HG02759 (cell line): ENCODE measurements around the gene PRELID2.
"Not testable (repeated sequence)": the region's sequence is repeated elsewhere in the genome, so short reads cannot be mapped to it uniquely, and the experiment has no call there.

ENCODE experiments used
- ATAC-seq: cut with Tn5 transposase; IDR thresholded peaks from one replicate; pipeline ENCODE4 v1.9.1; 2021; ENCODE audit warnings: mild to moderate bottlenecking, moderate library complexity; ENCODE audit not compliant: unreplicated experiment

The PRELID2 gene

DNA sequence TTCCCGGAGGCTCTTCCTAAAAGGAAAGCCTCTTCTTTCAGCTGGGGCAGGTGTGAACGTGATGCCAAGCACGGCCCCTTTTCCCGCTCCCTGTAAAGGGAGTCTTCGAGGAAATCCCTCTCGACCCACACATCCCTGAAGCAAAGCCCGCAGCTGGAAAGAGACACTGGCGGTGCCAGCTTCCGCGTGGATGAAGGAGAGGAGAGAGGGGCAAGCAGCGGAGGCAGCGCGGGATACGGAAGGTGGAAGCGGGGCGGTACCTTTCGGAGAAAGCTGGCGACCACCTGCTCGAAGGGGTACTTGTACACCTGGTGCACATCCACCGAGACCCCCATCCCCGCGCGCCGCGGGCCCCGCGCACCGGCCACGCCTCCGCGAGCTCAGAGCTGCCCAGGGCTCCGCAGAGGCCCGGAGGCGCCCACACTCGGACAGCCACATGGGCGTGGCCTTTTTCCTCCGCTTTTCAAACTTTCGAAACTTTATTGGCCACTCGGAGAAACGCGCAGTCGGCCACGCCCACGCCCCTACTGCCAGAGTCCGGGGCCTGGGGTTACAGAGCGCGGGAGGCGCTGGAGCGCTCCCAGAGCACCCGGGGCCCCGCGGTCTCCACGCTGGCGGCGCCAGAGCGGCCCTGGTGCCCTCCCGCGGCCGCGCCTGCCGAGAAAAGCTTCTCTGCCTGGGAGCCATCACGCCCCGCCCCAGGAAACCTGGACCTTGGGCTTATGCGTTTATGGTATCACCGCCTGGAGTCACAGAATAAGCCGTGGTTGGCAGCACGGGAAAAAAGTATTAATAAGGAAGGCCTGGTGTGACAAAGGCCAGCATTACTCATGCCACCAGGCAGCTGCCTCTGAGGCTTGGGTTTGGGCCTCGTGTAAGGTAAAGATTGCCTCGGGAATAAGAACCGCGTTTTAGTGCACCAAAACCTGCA, at the start of gene PRELID2:
TSS of gene PRELID2 (minus strand) at position 426 of the 931 bp plus-strand sequence. CDS start at position 335, 91 bp downstream.
- ATAC-seq: peak; percentile 88

DNA sequence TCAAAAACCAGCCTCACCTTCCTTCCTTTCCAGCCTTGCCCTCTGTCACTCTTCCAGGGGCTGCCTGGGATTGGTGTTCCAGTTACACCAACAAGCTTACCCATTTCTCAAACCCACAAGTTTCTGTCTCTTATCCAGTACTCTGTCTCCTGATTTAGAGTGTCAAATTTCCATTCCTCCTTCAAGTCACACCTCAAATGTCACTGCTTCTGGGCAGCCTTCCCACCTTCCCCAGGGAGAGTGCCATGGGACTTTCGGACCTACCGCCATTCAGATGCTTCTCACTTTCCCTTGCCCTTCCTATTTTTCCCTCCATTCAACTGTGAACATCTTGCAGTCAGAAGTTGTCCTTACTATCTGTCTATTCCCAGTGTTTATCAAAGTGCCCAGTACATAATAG, 39.6 kb upstream of the PRELID2 start:
- no peak for ATAC-seq

DNA sequence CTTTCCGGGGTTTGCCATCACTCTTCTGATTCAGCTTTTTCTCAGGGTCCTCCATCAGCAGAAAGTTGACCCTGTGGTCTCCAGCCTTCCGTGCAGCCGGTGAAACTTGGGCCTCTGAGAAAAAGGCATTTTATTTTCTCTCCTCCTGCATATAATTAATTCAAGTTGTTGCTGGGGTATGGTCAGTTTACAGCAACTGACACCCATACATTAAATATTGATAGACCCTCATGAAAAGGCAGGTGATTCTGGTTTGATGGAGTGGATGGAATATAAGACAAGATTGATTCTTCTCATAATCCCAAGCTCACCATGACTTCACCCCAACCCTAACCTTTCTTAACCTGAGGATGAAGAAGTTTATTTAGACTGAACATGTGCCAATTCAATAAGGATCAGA, 37.8 kb upstream of the PRELID2 start, which contains the start of gene GRXCR2:
TSS of gene GRXCR2 (minus strand) at position 101 of the 400 bp plus-strand sequence. CDS start at position 55, 46 bp downstream.
- ATAC-seq: no peak

DNA sequence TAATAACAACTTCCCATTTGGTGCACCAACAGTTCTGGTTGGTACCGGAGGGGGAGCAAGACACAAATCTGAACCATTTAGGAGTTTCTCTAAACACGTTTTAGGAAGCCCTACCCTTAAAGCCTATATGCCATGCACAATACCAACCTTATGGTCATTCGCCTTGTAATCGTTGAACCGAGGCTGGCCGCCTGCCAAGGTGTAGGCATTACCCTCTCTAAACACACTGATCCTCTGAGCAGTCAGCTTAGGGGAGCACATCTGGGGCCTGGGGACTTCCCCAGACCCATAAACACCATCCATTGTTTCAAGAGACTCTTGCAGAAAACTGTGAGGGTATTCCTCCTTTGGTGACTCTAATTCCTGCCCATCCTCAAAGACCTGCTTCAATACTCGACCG, 37.3 kb upstream of the PRELID2 start:
- ATAC-seq: no peak

DNA sequence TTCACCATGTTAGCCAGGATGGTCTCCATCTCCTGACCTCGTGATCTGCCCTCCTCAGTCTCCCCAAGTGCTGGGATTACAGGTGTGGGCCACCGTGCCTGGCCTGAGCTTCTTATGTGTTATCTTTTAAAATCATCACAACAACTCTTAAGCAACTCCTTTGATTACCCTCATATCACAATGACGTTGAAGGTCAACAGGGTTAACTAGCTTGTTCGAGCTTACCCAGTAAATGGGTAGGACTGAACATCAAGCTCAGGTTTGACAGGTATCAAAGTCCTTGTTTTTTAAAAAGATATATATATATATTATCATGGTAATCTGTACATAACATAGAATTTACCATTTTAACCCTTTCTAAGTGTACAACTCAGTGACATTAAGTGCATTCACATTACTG, 34.6 kb upstream of the PRELID2 start:
- ATAC-seq: no peak

DNA sequence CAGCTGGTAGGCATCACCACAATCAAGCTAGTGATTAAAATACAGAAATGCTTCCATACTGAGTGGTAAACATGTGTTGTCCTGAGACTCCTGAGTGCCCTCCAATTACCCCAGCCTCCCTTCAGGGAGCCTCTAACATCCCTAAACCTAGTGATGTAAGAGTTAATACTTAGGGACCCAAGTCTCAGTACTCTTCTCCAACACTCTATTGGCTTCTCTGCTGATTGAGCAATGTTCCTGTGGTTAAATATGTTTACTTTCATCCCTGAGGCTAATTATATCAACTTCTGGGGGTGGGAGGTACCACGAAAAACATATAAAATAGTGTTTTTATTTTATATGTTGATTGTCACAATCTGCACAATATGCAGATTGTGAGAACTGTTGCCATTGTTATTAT, 32.7 kb upstream of the PRELID2 start:
- ATAC-seq: no peak

DNA sequence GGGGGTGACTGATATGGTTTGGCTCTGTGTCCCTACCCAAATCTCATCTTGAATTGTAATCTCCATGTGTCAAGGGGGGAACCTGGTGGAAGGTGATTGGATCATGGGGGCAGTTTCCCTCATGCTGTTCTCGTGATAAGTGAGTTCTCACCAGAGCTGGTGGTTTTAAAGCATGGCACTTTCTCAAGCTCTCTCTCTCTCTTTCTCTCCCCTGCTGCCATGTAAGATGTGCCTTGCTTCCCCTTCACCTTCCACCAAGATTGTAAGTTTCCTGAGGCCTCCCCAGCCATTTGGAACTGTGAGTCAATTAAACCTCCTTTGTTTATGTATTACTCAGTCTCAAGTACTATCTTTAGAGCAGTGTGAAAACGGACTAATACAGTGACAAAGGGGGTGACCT, 29.3 kb upstream of the PRELID2 start:
- not testable (repeated sequence) for ATAC-seq

DNA sequence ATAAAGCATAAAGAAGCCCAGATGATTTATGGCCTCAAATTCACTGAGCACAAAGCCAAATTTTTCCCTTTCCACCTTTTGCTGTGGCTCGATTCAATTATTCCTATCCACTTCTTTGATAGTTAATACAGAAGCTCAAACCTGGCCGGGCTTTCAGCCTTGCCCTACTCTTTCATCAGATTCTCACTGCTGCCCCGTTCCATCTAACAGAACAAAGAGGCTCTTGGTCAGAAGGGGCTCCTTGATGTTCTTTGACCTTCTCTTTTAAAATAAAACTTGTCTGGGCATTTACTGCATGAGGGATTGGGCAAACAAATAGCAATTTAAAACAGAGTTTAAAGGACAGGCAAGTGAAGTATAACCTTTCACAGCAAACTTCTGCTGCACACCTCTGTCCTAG, 27.9 kb upstream of the PRELID2 start:
- ATAC-seq: no peak

DNA sequence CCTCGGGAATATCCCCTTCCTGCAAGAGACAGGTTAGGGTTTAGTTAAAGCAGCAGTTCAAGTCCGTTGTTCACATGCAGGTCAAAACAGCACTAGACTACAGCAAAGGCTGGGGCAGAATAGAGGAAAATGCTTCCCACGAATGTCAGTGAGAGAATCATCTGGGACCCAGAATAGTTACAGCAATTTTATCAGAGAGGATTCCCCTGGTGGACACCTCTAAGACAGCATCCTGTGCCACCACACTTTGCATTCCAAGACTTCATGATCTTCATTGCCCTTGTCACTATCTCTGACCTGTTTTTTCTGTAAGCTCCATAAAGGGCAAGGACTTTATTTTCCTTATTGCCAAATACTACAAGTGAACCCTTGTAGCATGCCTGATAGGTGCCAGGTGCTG, 24.8 kb upstream of the PRELID2 start:
- ATAC-seq: no peak

DNA sequence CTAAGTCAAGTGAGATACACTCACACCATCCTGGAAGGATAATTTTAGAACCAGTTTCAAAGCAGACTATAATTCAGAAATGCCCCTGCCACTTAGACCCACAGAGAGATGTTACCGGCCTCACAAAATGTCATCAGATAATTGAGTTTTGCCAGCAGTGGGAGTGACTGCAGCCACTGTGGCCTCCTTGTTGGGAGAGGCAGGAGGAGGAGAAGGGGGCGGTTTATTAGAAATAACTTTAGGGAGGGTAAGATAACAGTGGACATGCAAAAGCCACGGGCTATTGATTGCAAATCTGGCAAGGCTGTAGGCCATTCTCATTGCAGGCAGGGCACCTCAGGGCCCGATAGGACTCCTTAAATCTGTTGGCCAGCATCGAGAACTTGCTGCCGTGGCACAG, 24.3 kb upstream of the PRELID2 start:
- ATAC-seq: no peak

DNA sequence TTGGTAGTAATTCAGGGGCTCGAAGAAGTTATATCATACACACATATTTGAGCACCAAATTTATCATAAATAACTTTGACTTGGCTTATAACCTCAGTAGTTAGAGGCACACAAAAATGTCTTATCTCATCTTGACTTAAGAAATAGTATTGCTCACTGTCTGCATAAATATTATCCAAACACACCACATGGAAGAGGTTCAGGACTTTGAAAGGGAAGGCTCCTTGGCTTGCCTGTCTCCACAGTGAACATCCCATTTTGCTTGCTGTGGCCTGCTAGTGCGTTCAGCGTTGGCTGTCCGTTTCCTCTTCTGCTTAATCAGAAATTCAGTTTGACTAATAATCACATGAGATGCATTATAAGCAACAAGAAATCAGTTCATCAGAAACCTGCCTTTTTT, 23.8 kb upstream of the PRELID2 start:
- ATAC-seq: no peak

DNA sequence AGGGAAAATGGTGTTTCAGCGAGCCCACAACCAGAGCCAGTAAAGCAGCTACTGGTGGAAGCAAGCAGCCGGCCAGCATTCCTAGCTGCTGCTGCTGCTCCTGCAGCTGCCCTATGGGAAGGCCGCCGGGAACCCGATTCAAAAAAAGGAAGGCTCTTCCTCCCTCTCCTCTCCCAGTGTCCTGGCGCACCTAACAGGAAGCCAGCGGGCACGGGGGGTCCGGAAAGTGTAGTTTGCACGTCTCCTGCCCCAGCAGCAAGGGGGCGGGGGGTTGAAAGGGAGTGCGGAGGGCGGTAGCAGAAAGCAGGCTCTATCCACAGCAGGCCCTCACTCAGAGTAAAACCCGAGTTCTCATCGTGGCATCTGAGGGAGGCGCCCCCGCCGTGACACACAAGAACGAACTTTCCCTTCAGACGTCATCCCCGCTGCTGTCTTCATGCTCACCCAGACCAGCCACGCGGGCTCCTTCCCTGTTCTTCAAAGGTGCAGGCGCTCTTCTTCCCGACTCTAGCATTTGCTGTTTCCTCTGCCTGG, 21.2 kb upstream of the PRELID2 start:
- ATAC-seq: peak; percentile 63

DNA sequence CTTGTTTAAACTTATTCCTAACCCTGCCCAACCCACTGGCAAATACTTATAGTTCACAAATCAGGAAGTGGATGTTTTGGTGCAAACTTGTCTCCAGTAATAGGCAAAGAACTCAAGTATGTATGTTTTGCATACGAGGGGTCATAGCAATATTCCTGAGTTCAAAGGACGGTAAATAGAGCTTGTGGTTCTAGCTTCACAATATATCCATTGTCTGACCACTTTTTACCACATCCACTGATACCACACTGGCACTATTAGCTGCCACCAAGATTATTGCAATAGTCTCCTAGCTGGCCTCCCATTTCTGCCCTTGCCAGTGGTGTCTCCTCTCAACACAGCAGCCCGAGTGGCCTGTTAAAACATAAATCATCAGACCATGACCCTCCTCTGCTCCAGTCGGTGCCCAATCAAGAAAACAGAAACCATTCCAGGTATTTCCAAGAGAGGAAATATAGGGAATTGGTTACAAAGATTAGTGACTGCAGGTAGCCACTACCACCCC, 20.7 kb upstream of the PRELID2 start:
- no peak for ATAC-seq

DNA sequence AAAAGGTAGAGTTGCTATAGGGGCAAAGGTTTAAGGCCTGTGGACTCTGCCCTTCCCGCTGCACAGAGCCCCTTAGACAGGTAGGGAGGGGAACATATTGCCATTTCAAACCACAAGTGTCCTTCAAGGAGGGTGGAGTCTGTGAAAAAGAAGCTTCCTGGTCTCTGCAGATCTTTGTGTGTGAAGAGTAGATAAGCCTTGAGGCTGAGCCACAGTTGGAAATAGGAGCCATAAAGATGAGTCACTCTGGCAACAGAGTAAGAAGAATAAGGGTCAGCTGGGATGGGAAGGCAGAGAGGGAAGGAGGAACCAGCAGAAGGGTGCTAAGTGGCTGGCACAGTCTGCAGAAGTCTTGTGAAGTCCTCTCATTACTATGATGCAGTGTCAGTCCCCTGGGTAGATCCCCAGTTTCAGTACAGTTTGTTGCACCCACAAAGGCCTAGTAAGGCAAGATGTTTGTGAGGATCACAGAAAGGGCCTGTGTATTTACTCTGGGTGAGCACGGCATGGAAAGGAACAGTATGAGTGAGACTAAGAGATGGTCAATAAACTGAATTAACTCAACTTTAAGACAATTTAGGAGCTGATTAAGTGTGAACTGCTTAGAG, 19.6 kb upstream of the PRELID2 start:
- ATAC-seq: no peak

DNA sequence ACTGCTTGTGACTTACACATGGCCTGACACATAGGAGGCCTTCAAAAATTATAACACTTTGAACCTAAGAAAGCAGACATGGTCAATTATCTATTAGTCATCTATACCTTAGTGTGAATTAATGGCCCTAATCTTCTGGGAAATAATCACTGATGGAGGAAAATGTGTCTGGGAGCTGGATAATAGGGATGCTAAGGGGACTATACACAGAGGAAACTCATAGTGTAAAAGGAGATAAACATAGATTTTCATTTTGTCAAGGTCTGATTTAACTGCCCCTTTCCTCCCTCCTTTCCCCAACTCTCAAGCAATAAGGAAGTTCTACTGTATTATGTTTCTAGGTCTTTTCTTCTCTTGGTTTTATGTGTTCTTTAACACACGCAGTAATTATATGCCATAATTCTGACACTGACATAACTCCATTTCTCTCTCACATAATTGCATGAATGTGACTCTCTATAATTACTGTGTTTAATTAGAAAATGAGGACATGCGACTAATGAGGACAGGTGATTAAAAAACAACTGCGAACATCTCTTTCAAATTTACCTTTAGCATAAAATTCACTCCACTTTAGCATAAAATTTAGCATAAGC, 18.7 kb upstream of the PRELID2 start:
- no peak for ATAC-seq

DNA sequence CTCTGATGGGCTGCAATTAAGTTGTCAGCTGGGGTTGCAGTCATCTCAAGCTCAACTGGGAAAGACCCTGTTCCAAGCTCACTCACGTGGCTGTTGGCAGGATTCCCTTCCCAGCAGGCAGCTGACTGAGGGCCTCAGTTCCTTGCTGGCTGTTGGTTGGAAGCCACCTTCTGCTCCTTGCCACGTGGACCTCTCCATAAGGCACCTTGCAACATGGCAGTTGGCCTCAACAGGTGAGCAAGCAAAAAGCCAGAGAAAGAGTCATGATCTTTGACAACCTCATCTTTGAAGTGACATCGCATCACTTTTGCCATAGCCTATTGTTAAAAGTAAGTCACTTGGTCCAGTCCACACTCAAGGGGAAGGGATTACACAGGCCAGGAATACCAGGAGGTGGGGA, 17.8 kb upstream of the PRELID2 start:
- ATAC-seq: no peak

DNA sequence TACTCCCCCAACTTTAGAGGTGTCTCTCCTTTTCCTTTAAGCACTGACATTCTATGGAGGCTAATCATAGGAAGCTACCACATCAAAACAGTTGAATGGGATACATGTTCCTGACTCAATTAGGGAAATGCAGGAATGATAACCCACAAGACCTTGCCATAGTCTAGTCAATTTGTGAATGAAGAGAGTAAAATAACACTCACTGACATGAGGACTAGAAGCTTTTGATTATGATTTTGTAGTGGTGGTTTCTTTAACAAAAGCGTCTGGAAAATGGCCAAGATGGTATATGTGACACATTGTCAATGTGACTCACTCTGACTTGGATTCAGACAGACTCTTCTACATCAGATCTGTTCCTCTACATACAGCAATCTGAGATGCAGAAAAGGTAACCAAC, 13.7 kb upstream of the PRELID2 start:
- no peak for ATAC-seq

DNA sequence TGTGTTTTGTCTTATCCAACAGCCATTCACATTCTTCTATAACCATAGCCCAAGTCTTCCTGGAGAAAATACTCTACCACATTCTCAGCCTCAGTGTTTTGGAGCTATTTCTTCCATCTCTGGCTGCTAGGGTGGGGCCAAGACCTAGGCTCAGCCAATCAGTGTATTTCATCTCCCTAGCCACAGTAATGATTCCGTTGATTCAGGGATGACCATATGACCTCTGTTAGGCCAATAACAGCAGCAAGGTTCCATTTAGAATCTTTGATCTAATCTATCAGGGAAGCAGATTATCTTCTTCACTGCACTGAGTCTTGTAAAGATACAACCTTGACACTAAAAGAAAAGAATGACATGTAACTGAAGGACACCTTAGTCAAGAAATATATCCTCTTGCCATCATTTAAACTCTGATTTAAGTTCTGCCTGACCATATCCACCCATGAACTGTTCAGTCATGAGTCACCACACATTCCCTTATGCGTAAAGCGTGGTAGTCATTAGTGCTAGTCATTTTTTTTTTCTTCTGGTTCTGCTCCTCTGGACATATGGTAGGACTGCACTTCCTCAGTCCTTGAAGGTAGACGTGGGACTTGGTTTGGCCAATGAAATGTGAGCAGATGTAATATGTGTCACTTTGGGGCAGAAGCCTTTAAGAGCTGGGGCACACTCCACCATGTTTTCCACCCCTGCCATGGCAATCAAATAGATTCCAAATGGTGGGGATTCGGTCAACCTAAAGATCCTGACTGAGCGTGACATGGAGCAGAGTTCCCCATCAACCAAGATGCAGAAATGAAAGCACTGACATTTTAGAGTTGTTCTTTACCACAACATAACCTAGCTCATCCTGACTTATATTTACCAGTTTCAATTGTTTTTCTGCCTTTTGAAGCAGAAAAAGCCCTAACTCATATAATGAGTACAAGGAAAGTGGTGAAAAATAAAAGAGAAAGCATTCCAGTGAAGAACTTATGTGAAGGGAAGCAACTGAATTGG, 12.7 kb upstream of the PRELID2 start:
- ATAC-seq: no peak

DNA sequence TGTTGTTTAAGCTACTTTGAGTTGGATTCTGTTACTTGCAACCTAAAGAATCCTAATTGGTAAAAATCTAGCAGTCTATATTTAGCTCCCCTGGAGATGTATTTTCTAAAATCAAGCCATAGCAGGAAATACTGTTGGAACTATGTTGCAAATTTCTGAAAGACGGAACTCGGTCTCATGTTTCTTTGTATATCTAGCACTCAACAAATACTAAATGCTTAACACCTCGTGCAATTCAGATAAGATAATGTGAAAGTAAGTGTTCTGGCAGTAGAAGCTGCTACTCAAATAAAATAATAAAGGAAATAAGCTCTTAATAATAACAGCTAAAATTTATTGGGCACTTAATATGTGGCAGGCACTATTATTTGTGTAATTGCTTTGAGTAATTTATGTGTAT, 10.9 kb upstream of the PRELID2 start:
- no peak for ATAC-seq

DNA sequence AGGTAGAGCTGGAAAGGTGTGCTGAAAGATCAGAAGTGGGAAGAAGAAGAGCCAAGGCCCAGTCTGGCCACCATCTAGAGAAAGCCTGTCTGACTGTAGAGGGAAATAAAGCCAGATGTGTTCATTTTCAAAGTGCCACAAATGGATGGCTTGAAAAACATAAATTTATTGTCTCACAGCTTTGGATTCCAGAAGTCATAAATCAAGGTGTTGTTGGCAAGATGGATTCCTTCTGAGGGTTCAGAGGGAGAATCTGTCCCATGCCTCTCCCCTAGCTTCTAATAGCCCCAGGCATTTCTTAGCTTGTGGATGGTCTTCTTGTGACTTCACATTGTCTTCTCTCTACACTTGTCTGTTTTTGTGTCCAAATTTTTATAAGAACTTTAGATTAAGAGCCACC, 6.2 kb upstream of the PRELID2 start:
- ATAC-seq: no peak
